GM19467 (cell line): ENCODE measurements around the gene MAPK7.

Experiments
- ATAC-seq: cut with Tn5 transposase; IDR thresholded peaks from one replicate; pipeline ENCODE4 v1.9.1; 2021; ENCODE audit warnings: mild to moderate bottlenecking, moderate library complexity; ENCODE audit not compliant: unreplicated experiment

The MAPK7 gene

GRCh38 chr17:19377602-19378415 lies 489 bp upstream of the MAPK7 start:
- peak; percentile 95 for ATAC-seq

- ATAC-seq = no peak
Observed at GRCh38 chr17:19379361-19380065, 1.2 kb downstream of the MAPK7 start.

- ATAC-seq = no peak
Observed at GRCh38 chr17:19380481-19381301, 2.4 kb downstream of the MAPK7 start.

GRCh38 chr17:19381361-19381740 lies 3.1 kb downstream of the MAPK7 start:
- ATAC-seq = no peak

- ATAC-seq = no peak
Observed at GRCh38 chr17:19381741-19382444, 3.6 kb downstream of the MAPK7 start.

- ATAC-seq = no peak
Observed at GRCh38 chr17:19382531-19383444, 4.5 kb downstream of the MAPK7 start.

GRCh38 chr17:19383681-19384470 lies 5.6 kb downstream of the MAPK7 start:
- no peak for ATAC-seq

- ATAC-seq = no peak
Observed at GRCh38 chr17:19384723-19385391, 6.6 kb downstream of the MAPK7 start.

GRCh38 chr17:19385521-19385983 lies 7.3 kb downstream of the MAPK7 start:
- ATAC-seq = no peak

GRCh38 chr17:19386051-19386929 lies 8.0 kb downstream of the MAPK7 start:
- ATAC-seq = no peak

GRCh38 chr17:19386974-19387920 lies 8.9 kb downstream of the MAPK7 start, which contains the start of gene MFAP4:
TSS of gene MFAP4 (minus strand) at chr17:19387190. CDS start at chr17:19387155, 35 bp downstream.
- ATAC-seq = no peak

GRCh38 chr17:19387921-19388521 lies 9.7 kb downstream of the MAPK7 start:
- ATAC-seq = no peak

- no peak for ATAC-seq
Observed at GRCh38 chr17:19388791-19389785, 10.8 kb downstream of the MAPK7 start.

- no peak for ATAC-seq
Observed at GRCh38 chr17:19390951-19391350, 12.7 kb downstream of the MAPK7 start.

- no peak for ATAC-seq
Observed at GRCh38 chr17:19391432-19391831, 13.1 kb downstream of the MAPK7 start.
